ENCODE results near the gene DHX38.
"Not testable (repeated sequence)": the region's sequence is repeated elsewhere in the genome, so short reads cannot be mapped to it uniquely, and the experiment has no call there.

DHX38 gene

GRCh38 chr16:72093448-72094265 lies at the start of gene DHX38, which contains the start of gene TXNL4B:
Gene DHX38, plus strand, starts transcription at chr16:72093847. Its CDS starts 2,311 bp downstream, at chr16:72096158.
Gene TXNL4B, minus strand, starts transcription at chr16:72093620. Its CDS starts 2,871 bp downstream, at chr16:72090749.
- H3K27ac ChIP-seq: peak within 1 kb of the TSS; percentile 83
- DNase-seq (ENCODE audit: low read depth, low spot score): peak; percentile 95

GRCh38 chr16:72044296-72044695 lies 49.4 kb upstream of the DHX38 start:
- DNase-seq (ENCODE audit: low read depth, low spot score): no peak
- H3K27ac ChIP-seq: no peak overlapping the region

- DNase-seq (ENCODE audit: low read depth, low spot score): no peak
These were observed 48.8 kb upstream of the DHX38 start for GRCh38 chr16:72044825-72045359.

DNA sequence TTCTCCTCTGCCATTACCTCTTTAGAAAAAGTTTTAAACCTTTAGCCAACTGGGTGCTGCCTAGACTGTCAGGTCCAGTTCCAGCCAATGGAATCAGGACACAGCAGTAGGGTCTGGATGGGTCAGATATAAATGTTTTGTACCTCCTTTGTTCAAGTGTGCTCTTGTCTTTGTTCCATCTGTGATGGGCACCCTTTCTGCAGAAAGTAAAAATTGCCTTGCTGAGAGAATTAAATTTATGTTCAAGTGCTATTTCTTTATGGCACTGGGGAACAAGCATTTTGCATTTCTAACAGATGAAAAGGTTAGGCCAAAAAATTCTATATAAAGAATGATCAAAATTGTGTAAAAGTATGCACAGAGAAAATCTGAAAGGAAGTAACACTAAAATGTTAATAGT lies 44.5 kb upstream of the DHX38 start:
- no peak for DNase-seq (ENCODE audit: low read depth, low spot score)

More at GRCh38 chr16:72044825-72045359, 48.8 kb upstream of the DHX38 start:
- no peak overlapping the region for H3K27ac ChIP-seq

GRCh38 chr16:72050769-72051464 lies 42.7 kb upstream of the DHX38 start:
- peak; percentile 39 for DNase-seq (ENCODE audit: low read depth, low spot score)
- H3K27ac ChIP-seq: peak overlapping the region; percentile 39

More for the DNA sequence above, 44.5 kb upstream of the DHX38 start:
- H3K27ac ChIP-seq: no peak overlapping the region

- DNase-seq (ENCODE audit: low read depth, low spot score): no peak
- H3K27ac ChIP-seq: peak overlapping the region; percentile 39
These were observed 41.8 kb upstream of the DHX38 start for GRCh38 chr16:72051818-72052217.

- H3K27ac ChIP-seq: not testable (repeated sequence)
These were observed 39.3 kb upstream of the DHX38 start, which contains the start of gene HP for GRCh38 chr16:72054254-72054847. Gene HP, plus strand, starts transcription at chr16:72054505. Its CDS starts 148 bp downstream, at chr16:72054653.

DNA sequence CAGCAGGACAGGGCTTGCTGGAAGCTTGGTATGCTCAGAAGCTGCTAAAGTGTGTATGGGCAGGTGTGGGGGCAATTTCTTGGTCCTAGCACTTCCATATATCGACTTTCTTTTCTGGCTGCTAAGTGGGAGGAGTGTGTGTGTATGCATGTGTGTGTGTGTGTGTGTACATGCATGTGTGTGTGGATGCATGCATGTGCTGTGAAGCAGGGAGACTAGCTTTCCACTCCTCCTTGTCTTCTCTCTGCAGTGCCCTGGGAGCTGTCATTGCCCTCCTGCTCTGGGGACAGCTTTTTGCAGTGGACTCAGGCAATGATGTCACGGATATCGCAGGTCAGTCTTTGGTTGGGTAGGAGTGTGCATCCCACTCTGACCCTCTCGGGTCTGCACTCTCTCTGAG lies 37.7 kb upstream of the DHX38 start:
- DNase-seq (ENCODE audit: low read depth, low spot score): no peak
- H3K27ac ChIP-seq: no peak overlapping the region

More at GRCh38 chr16:72054254-72054847, 39.3 kb upstream of the DHX38 start, which contains the start of gene HP:
- not testable (repeated sequence) for DNase-seq (ENCODE audit: low read depth, low spot score)

- H3K27ac ChIP-seq; DNase-seq (ENCODE audit: low read depth, low spot score): not testable (repeated sequence)
These were observed 36.3 kb upstream of the DHX38 start for GRCh38 chr16:72057313-72057712.

DNA sequence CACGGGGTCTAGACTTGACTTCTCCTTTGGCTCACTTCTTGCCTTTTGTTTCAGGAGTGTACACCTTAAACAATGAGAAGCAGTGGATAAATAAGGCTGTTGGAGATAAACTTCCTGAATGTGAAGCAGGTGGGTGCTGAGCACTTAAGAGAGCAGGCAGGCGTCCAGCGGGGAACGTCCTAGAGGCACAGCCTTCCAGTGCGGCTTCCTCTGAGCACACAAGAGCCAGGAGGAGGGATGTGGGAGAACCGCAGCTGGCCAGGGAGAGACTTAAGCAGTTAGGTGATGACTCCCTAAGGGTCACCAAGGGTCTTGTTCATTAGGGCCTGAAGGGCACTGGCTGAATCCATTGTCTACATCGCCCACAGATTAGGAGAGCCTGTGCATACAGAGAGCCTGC lies 34.6 kb upstream of the DHX38 start:
- not testable (repeated sequence) for H3K27ac ChIP-seq; DNase-seq (ENCODE audit: low read depth, low spot score)

GRCh38 chr16:72060405-72060804 lies 33.2 kb upstream of the DHX38 start:
- no peak overlapping the region for H3K27ac ChIP-seq
- DNase-seq (ENCODE audit: low read depth, low spot score): no peak

GRCh38 chr16:72061564-72061963 lies 32.1 kb upstream of the DHX38 start:
- no peak overlapping the region for H3K27ac ChIP-seq
- DNase-seq (ENCODE audit: low read depth, low spot score): no peak

- DNase-seq (ENCODE audit: low read depth, low spot score): no peak
- H3K27ac ChIP-seq: no peak overlapping the region
These were observed 29.2 kb upstream of the DHX38 start for GRCh38 chr16:72064361-72064894.

- DNase-seq (ENCODE audit: low read depth, low spot score): no peak
- no peak overlapping the region for H3K27ac ChIP-seq
These were observed 26.9 kb upstream of the DHX38 start for GRCh38 chr16:72066747-72067146.

DNA sequence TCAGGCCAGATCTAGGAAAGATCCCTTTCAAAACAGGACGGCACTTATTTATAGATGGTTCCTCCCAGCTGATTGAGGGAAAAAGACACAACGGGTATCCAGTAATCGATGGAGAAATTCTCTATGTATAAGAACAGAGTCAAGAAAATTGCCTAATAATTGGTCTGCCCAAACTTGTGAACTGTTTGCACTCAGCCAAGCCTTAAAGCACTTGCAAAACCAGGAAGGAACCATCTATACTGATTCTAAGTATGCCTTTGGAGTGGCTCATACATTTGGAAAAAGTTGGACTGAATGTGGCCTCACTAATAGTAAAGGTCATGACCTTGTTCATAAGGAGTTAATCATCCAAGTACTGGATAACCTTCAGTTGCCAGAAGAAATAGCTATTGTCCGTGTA lies 24.7 kb upstream of the DHX38 start:
- no peak overlapping the region for H3K27ac ChIP-seq
- no peak for DNase-seq (ENCODE audit: low read depth, low spot score)

GRCh38 chr16:72072514-72073342 lies 20.9 kb upstream of the DHX38 start:
- no peak for DNase-seq (ENCODE audit: low read depth, low spot score)
- no peak overlapping the region for H3K27ac ChIP-seq

DNA sequence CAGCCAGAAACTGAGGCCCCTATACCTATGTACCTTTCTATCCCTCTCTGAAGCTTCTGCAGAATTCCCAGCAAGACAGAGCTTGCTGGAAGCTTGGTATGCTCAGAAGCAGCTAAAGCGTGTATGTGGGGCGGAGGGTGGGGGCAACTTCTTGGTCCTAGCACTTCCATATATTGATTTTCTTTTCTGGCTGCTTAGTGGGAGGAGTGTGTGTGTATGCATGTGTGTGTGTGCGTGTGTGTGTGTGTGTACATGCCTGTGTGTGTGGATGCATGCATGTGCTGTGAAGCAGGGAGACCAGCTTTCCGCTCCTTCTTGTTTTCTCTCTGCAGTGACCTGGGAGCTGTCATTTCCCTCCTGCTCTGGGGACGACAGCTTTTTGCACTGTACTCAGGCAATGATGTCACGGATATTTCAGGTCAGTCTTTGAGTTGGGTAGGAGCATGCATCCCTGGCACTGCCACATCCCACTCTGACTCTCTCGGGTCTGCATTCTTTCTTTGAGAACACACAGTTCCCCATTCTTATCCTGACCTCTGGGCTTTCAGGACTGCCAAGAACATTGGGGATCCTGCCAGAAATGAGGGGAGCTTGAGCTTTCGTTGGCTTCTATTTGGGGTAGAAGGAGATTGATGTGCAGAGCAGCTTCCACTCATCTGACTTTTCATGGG lies 20.0 kb upstream of the DHX38 start:
- H3K27ac ChIP-seq: no peak overlapping the region
- DNase-seq (ENCODE audit: low read depth, low spot score): no peak

DNA sequence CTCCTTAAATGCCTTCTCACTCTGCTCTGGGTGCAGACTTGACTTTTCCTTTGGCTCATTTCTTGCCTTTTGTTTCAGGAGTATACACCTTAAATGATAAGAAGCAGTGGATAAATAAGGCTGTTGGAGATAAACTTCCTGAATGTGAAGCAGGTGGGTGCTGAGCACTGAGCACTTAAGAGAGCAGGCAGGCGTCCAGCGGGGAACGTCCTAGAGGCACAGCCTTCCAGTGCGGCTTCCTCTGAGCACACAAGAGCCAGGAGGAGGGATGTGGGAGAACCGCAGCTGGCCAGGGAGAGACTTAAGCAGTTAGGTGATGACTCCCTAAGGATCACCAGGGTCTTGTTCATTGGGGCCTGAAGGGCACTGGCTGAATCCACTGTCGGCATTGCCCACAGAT lies 18.6 kb upstream of the DHX38 start:
- not testable (repeated sequence) for DNase-seq (ENCODE audit: low read depth, low spot score); H3K27ac ChIP-seq
